Measurements from ENCODE around the gene ZNF385B. TPM values are rescaled to one million over a fixed set of nuclear protein-coding genes. Genes with fewer than 3 reads are reported as not detected.

ZNF385B gene
- total RNA-seq, 1 experiment from 2014 or later: not detected

- in situ Hi-C loops (cut with HindIII; ENCODE audit: low pct_unique_long_range_greater_than_20kb, low sequenced_read_pairs): no loop called here
- DNase-seq (ENCODE audit: low read depth): no peak
Observed at GRCh38 chr2:179715196-179715595, 146.2 kb downstream of the ZNF385B start.

GRCh38 chr2:179712825-179713224, 148.6 kb downstream of the ZNF385B start:
- no peak for DNase-seq (ENCODE audit: low read depth)
- in situ Hi-C loops (cut with HindIII; ENCODE audit: low pct_unique_long_range_greater_than_20kb, low sequenced_read_pairs): no loop called here

- in situ Hi-C loops (cut with HindIII; ENCODE audit: low pct_unique_long_range_greater_than_20kb, low sequenced_read_pairs): no loop called here
- DNase-seq (ENCODE audit: low read depth): no peak
Observed at GRCh38 chr2:179711375-179711774, 150.0 kb downstream of the ZNF385B start.

- in situ Hi-C loops (cut with HindIII; ENCODE audit: low pct_unique_long_range_greater_than_20kb, low sequenced_read_pairs): no loop called here
- DNase-seq (ENCODE audit: low read depth): no peak
Observed at GRCh38 chr2:179703702-179704101, 157.7 kb downstream of the ZNF385B start.

- no peak for DNase-seq (ENCODE audit: low read depth)
- in situ Hi-C loops (cut with HindIII; ENCODE audit: low pct_unique_long_range_greater_than_20kb, low sequenced_read_pairs): no loop called here
Observed at GRCh38 chr2:179702912-179703311, 158.5 kb downstream of the ZNF385B start.

GRCh38 chr2:179701524-179702110, 159.8 kb downstream of the ZNF385B start:
- no peak for DNase-seq (ENCODE audit: low read depth)
- in situ Hi-C loops (cut with HindIII; ENCODE audit: low pct_unique_long_range_greater_than_20kb, low sequenced_read_pairs): no loop called here

- DNase-seq (ENCODE audit: low read depth): no peak
- in situ Hi-C loops (cut with HindIII; ENCODE audit: low pct_unique_long_range_greater_than_20kb, low sequenced_read_pairs): no loop called here
Observed at GRCh38 chr2:179695486-179695885, 165.9 kb downstream of the ZNF385B start.

GRCh38 chr2:179694963-179695362, 166.4 kb downstream of the ZNF385B start:
- DNase-seq (ENCODE audit: low read depth): no peak
- in situ Hi-C loops (cut with HindIII; ENCODE audit: low pct_unique_long_range_greater_than_20kb, low sequenced_read_pairs): no loop called here

- no peak for DNase-seq (ENCODE audit: low read depth)
- in situ Hi-C loops (cut with HindIII; ENCODE audit: low pct_unique_long_range_greater_than_20kb, low sequenced_read_pairs): no loop called here
Observed at GRCh38 chr2:179692610-179693009, 168.8 kb downstream of the ZNF385B start.

- in situ Hi-C loops (cut with HindIII; ENCODE audit: low pct_unique_long_range_greater_than_20kb, low sequenced_read_pairs): no loop called here
- DNase-seq (ENCODE audit: low read depth): no peak
Observed at GRCh38 chr2:179692043-179692442, 169.4 kb downstream of the ZNF385B start.

GRCh38 chr2:179691235-179691634, 170.2 kb downstream of the ZNF385B start:
- in situ Hi-C loops (cut with HindIII; ENCODE audit: low pct_unique_long_range_greater_than_20kb, low sequenced_read_pairs): no loop called here

GRCh38 chr2:179686718-179687342, 174.6 kb downstream of the ZNF385B start:
- no peak for DNase-seq (ENCODE audit: low read depth)
- in situ Hi-C loops (cut with HindIII; ENCODE audit: low pct_unique_long_range_greater_than_20kb, low sequenced_read_pairs): no loop called here

More at GRCh38 chr2:179691235-179691634, 170.2 kb downstream of the ZNF385B start:
- no peak for DNase-seq (ENCODE audit: low read depth)

- no peak for DNase-seq (ENCODE audit: low read depth)
- in situ Hi-C loops (cut with HindIII; ENCODE audit: low pct_unique_long_range_greater_than_20kb, low sequenced_read_pairs): no loop called here
Observed at GRCh38 chr2:179686069-179686468, 175.3 kb downstream of the ZNF385B start.

- in situ Hi-C loops (cut with HindIII; ENCODE audit: low pct_unique_long_range_greater_than_20kb, low sequenced_read_pairs): no loop called here
- no peak for DNase-seq (ENCODE audit: low read depth)
Observed at GRCh38 chr2:179685146-179685545, 176.3 kb downstream of the ZNF385B start.

GRCh38 chr2:179682756-179683155, 178.7 kb downstream of the ZNF385B start:
- in situ Hi-C loops (cut with HindIII; ENCODE audit: low pct_unique_long_range_greater_than_20kb, low sequenced_read_pairs): no loop called here

GRCh38 chr2:179677746-179678505, 183.5 kb downstream of the ZNF385B start:
- in situ Hi-C loops (cut with HindIII; ENCODE audit: low pct_unique_long_range_greater_than_20kb, low sequenced_read_pairs): no loop called here
- DNase-seq (ENCODE audit: low read depth): no peak

More at GRCh38 chr2:179682756-179683155, 178.7 kb downstream of the ZNF385B start:
- no peak for DNase-seq (ENCODE audit: low read depth)

GRCh38 chr2:179677077-179677688, 184.2 kb downstream of the ZNF385B start:
- in situ Hi-C loops (cut with HindIII; ENCODE audit: low pct_unique_long_range_greater_than_20kb, low sequenced_read_pairs): no loop called here
- DNase-seq (ENCODE audit: low read depth): no peak

- DNase-seq (ENCODE audit: low read depth): no peak
- in situ Hi-C loops (cut with HindIII; ENCODE audit: low pct_unique_long_range_greater_than_20kb, low sequenced_read_pairs): no loop called here
Observed at GRCh38 chr2:179675435-179675834, 186.0 kb downstream of the ZNF385B start.
